H1 (cell line): Measurements from ENCODE around the gene TUBA4B.

Source experiments
- JUND ChIP-seq: IDR thresholded peaks from 2 replicates; pipeline ENCODE4 v1.6.1; 2011; ENCODE audit warnings: mild to moderate bottlenecking, improper control_type of control experiment, low read length
- POLR2A ChIP-seq, 2 experiments: IDR thresholded peaks; 1 replicate in 1 of 2; 2 replicates in 1 of 2; pipeline ENCODE4 v1.6.1; 2011; ENCODE audit warnings: low read depth in 2 of 2, low read length in 2 of 2, mild to moderate bottlenecking in 2 of 2; ENCODE audit errors: control extremely low read depth in 1 of 2
- POLR2AphosphoS5 ChIP-seq: IDR thresholded peaks from 2 replicates; pipeline ENCODE4 v1.6.1; 2011; ENCODE audit warnings: low read depth, low read length
- RAD21 ChIP-seq, 2 experiments: IDR thresholded peaks in 1 of 2; conservative IDR thresholded peaks in 1 of 2; 2 replicates each; pipeline ENCODE4 v1.6.1; 2011; ENCODE audit warnings: low read depth in 2 of 2, low read length in 2 of 2, improper control_type of control experiment in 1 of 2, inconsistent platforms in 1 of 2, mild to moderate bottlenecking in 1 of 2, moderate library complexity in 1 of 2
- RFX5 ChIP-seq: IDR thresholded peaks from 2 replicates; pipeline ENCODE4 v1.6.1; 2011; ENCODE audit warnings: low read depth, low read length, improper control_type of control experiment, borderline replicate concordance
- YY1 ChIP-seq: IDR thresholded peaks from 2 replicates; pipeline ENCODE4 v1.6.1; 2011; ENCODE audit warnings: low read depth, mild to moderate bottlenecking, low read length
- TF ChIP-seq, protein P1 (sequence below), 3 experiments: IDR thresholded peaks; 1 replicate in 2 of 3; 2 replicates in 1 of 3; pipeline versions ENCODE4 v1.5.1 to v1.6.1; 2011; ENCODE audit warnings: low read length in 3 of 3, mild to moderate bottlenecking in 3 of 3, inconsistent platforms in 2 of 3, low read depth in 1 of 3, moderate library complexity in 1 of 3; ENCODE audit not compliant: insufficient read depth in 1 of 3; ENCODE audit errors: control extremely low read depth in 1 of 3
- TF ChIP-seq, protein P2 (sequence below): IDR thresholded peaks from 2 replicates; pipeline ENCODE4 v1.6.1; 2012; ENCODE audit warnings: inconsistent platforms

DNA sequence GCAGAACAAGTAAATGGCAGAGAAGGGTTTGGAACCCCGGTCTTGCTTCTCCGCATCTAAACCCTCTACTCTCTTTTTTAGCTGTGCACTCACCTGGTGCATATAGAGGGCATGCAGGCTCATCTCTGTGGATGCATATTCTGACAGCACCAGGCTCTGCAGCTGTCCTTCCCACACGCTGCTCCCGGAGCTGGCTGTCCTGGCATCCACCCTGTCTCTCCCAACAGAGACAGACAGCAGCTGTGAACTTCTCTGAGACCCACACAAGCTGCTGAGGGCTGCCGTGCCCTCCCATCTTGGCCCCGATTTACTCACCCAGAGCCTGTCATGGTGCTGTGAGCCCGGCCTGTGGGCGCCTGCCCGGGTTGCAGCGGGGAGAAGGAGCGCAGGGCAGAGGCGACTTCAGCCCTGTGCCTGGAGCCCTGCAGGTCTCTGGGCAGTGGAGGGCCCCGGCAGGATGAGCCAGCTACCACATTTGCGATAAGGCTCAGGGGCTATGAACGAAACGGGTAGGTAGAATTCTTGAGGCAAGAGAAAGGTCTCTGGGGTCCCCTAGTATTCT lies 31.0 kb upstream of the TUBA4B start:
- TF ChIP-seq, protein P1, sequence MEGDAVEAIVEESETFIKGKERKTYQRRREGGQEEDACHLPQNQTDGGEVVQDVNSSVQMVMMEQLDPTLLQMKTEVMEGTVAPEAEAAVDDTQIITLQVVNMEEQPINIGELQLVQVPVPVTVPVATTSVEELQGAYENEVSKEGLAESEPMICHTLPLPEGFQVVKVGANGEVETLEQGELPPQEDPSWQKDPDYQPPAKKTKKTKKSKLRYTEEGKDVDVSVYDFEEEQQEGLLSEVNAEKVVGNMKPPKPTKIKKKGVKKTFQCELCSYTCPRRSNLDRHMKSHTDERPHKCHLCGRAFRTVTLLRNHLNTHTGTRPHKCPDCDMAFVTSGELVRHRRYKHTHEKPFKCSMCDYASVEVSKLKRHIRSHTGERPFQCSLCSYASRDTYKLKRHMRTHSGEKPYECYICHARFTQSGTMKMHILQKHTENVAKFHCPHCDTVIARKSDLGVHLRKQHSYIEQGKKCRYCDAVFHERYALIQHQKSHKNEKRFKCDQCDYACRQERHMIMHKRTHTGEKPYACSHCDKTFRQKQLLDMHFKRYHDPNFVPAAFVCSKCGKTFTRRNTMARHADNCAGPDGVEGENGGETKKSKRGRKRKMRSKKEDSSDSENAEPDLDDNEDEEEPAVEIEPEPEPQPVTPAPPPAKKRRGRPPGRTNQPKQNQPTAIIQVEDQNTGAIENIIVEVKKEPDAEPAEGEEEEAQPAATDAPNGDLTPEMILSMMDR (IDR thresholded peaks at IDR 0.05; ENCODE audit: control extremely low read depth in 1 of 3, insufficient read depth in 1 of 3, low read depth in 1 of 3, low read length in 3 of 3): no peak
- TF ChIP-seq POLR2A (IDR thresholded peaks at IDR 0.05; ENCODE audit: control extremely low read depth in 1 of 2, low read depth in 2 of 2, low read length in 2 of 2) (no peak), RAD21 (IDR thresholded peaks at IDR 0.05 in 1 of 2, conservative IDR thresholded peaks at IDR 0.05 in 1 of 2; ENCODE audit: low read depth in 2 of 2, low read length in 2 of 2) (no peak), POLR2AphosphoS5 (no peak), RFX5 (no peak), JUND (no peak), YY1 (no peak)
- TF ChIP-seq, protein P2, sequence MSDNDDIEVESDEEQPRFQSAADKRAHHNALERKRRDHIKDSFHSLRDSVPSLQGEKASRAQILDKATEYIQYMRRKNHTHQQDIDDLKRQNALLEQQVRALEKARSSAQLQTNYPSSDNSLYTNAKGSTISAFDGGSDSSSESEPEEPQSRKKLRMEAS: no peak
